C1 segment of cervical spinal cord (tissue), 14 donors: ENCODE measurements around the gene PTPRM.

Experiments
- DNase-seq, 14 donors: peaks; one replicate each; lab custom pipeline; 2025; lab: John Stamatoyannopoulos, UW

Gene PTPRM

GRCh38 chr18:8221452-8221851 lies 654.3 kb downstream of the PTPRM start:
- DNase-seq: no peak

GRCh38 chr18:8224576-8224975 lies 657.5 kb downstream of the PTPRM start:
- no peak for DNase-seq

- DNase-seq: no peak
Measured at GRCh38 chr18:8229040-8229439, 661.9 kb downstream of the PTPRM start.

GRCh38 chr18:8229787-8230186 lies 662.7 kb downstream of the PTPRM start:
- no peak for DNase-seq

- no peak for DNase-seq
Measured at GRCh38 chr18:8231316-8231715, 664.2 kb downstream of the PTPRM start.

GRCh38 chr18:8232791-8233190 lies 665.7 kb downstream of the PTPRM start:
- DNase-seq: no peak

- DNase-seq: no peak
Measured at GRCh38 chr18:8235894-8236293, 668.8 kb downstream of the PTPRM start.

GRCh38 chr18:8238507-8238906 lies 671.4 kb downstream of the PTPRM start:
- no peak for DNase-seq

- DNase-seq: no peak
Measured at GRCh38 chr18:8241731-8242130, 674.6 kb downstream of the PTPRM start.

- DNase-seq: no peak
Measured at GRCh38 chr18:8242151-8242696, 675.1 kb downstream of the PTPRM start.

GRCh38 chr18:8247700-8248099 lies 680.6 kb downstream of the PTPRM start:
- no peak for DNase-seq

GRCh38 chr18:8248576-8248975 lies 681.5 kb downstream of the PTPRM start:
- no peak for DNase-seq

GRCh38 chr18:8249811-8250210 lies 682.7 kb downstream of the PTPRM start:
- no peak for DNase-seq

- DNase-seq: no peak
Measured at GRCh38 chr18:8252371-8252770, 685.3 kb downstream of the PTPRM start.

GRCh38 chr18:8253944-8254343 lies 686.8 kb downstream of the PTPRM start:
- no peak for DNase-seq

- no peak for DNase-seq
Measured at GRCh38 chr18:8254654-8255053, 687.5 kb downstream of the PTPRM start.

GRCh38 chr18:8257851-8258434 lies 690.8 kb downstream of the PTPRM start:
- DNase-seq: no peak

- DNase-seq: peak in 1 of 14 donors; percentile 24
Measured at GRCh38 chr18:8260319-8260718, 693.2 kb downstream of the PTPRM start.

GRCh38 chr18:8260827-8261226 lies 693.7 kb downstream of the PTPRM start:
- DNase-seq: peak in 1 of 14 donors; percentile 9

GRCh38 chr18:8261651-8262091 lies 694.6 kb downstream of the PTPRM start:
- no peak for DNase-seq

GRCh38 chr18:8262221-8262620 lies 695.1 kb downstream of the PTPRM start:
- no peak for DNase-seq

GRCh38 chr18:8264116-8264515 lies 697.0 kb downstream of the PTPRM start:
- DNase-seq: no peak

- DNase-seq: peak in 1 of 14 donors; percentile 2
Measured at GRCh38 chr18:8264861-8265411, 697.8 kb downstream of the PTPRM start.
